SK-N-SH (cell line): ENCODE results near the gene VEGFA. TPM values are rescaled to one million over a fixed set of nuclear protein-coding genes. Genes with fewer than 3 reads are reported as not detected.

Experiments
- CTCF ChIA-PET: fragments of 300-600, 350-600 bp; formaldehyde crosslinking; extraction: SDS; loops from one replicate; lab custom pipeline; 2021; lab: Yijun Ruan, JAX
- POLR2A ChIA-PET: fragments of 350-600 bp; sonication (Branson Sonifier 250); formaldehyde crosslinking; extraction: SDS; loops from one replicate; lab custom pipeline; 2020; ENCODE audit warnings: antibody characterized with exemption, inconsistent platforms; lab: Yijun Ruan, JAX
- DNase-seq: peaks from one replicate; pipeline ENCODE4 v3.0.0; 2012
- H2AFZ ChIP-seq: fragments of 200-600 bp; sonication (generic); 2 replicates; pipeline ENCODE4 v1.8.1; 2016; ENCODE audit warnings: antibody characterized with exemption, mild to moderate bottlenecking, low read depth
- H3F3A ChIP-seq: fragments of 200-600 bp; sonication (generic); replicated peaks from 2 replicates; pipeline ENCODE3; 2016; ENCODE audit warnings: antibody characterized with exemption, mild to moderate bottlenecking; ENCODE audit not compliant: insufficient read depth
- H3K27ac ChIP-seq, 2 experiments: fragments of 200-500 bp in 1 of 2; fragments of 200-600 bp in 1 of 2; sonication (Bioruptor generic) in 1 of 2; sonication (generic), shearing (Covaris generic) in 1 of 2; 2 replicates each; pipeline versions ENCODE4 v1.5.1 to v1.6.1; 2014 to 2016; ENCODE audit warnings: low read depth in 2 of 2, inconsistent platforms in 1 of 2, low read length in 1 of 2, mild to moderate bottlenecking in 1 of 2, mixed read lengths in 1 of 2
- H3K27me3 ChIP-seq: fragments of 200-600 bp; sonication (generic), shearing (Covaris generic); 2 replicates; pipeline ENCODE4 v1.6.1; 2016; ENCODE audit warnings: mixed run types; ENCODE audit not compliant: insufficient read depth
- H3K36me3 ChIP-seq, 2 experiments: fragments of 200-500 bp in 1 of 2; fragments of 200-600 bp in 1 of 2; sonication (Bioruptor generic) in 1 of 2; sonication (generic) in 1 of 2; replicated peaks in 1 of 2; 2 replicates each; pipeline versions ENCODE3 to v1.5.1; 2014 to 2016; ENCODE audit warnings: low read length in 1 of 2, mild to moderate bottlenecking in 1 of 2; ENCODE audit not compliant: insufficient read depth in 2 of 2, control insufficient read depth in 1 of 2
- H3K4me1 ChIP-seq, 2 experiments: fragments of 200-500 bp in 1 of 2; fragments of 200-600 bp in 1 of 2; sonication (Bioruptor generic) in 1 of 2; sonication (generic), shearing (Covaris generic) in 1 of 2; 2 replicates each; pipeline versions ENCODE4 v1.5.1 to v1.6.1; 2014 to 2016; ENCODE audit warnings: low read depth in 1 of 2, low read length in 1 of 2, mixed run types in 1 of 2; ENCODE audit not compliant: insufficient read depth in 2 of 2, control insufficient read depth in 1 of 2
- H3K4me2 ChIP-seq: fragments of 200-600 bp; sonication (generic), shearing (Covaris generic); 2 replicates; pipeline ENCODE4 v1.6.1; 2017; ENCODE audit warnings: mixed run types
- H3K4me3 ChIP-seq, 2 experiments: fragments of 200-500 bp in 1 of 2; fragments of 200-600 bp in 1 of 2; sonication (Bioruptor generic) in 1 of 2; sonication (generic), shearing (Covaris generic) in 1 of 2; 2 replicates each; pipeline versions ENCODE4 v1.5.1 to v1.8.1; 2014 to 2016; ENCODE audit warnings: low read depth in 2 of 2, inconsistent platforms in 1 of 2, low read length in 1 of 2, mild to moderate bottlenecking in 1 of 2, mixed read lengths in 1 of 2, moderate library complexity in 1 of 2
- H3K79me2 ChIP-seq: fragments of 200-600 bp; sonication (generic); 2 replicates; pipeline ENCODE4 v1.8.1; 2017; ENCODE audit warnings: mild to moderate bottlenecking; ENCODE audit not compliant: insufficient read depth
- H3K9ac ChIP-seq: fragments of 200-600 bp; sonication (generic); 2 replicates; pipeline ENCODE4 v1.6.1; 2017; ENCODE audit warnings: mixed run types
- H3K9me2 ChIP-seq: fragments of 200-600 bp; sonication (generic); 2 replicates; pipeline ENCODE4 v1.6.1; 2017; ENCODE audit warnings: mixed run types
- H3K9me3 ChIP-seq: fragments of 200-600 bp; sonication (generic); 2 replicates; pipeline ENCODE4 v1.6.1; 2017; ENCODE audit warnings: mixed run types, mild to moderate bottlenecking, moderate library complexity
- H4K20me1 ChIP-seq: fragments of 200-600 bp; sonication (generic); 2 replicates; pipeline ENCODE4 v1.6.1; 2017; ENCODE audit warnings: mild to moderate bottlenecking, mixed run types; ENCODE audit not compliant: insufficient read depth
- CHD2 ChIP-seq: fragments of 150-350 bp; IDR thresholded peaks from 2 replicates; pipeline ENCODE4 v1.6.1; 2018; ENCODE audit warnings: low read length; ENCODE audit not compliant: partially characterized antibody
- ELF1 ChIP-seq: IDR thresholded peaks from 2 replicates; pipeline ENCODE4 v1.4.0; 2012
- FOXJ3 ChIP-seq: sonication (generic); formaldehyde crosslinking; IDR thresholded peaks from 2 replicates; pipeline ENCODE4 v1.5.1; 2020; ENCODE audit warnings: mild to moderate bottlenecking, missing genetic modification reagents
- GATA2 ChIP-seq: sonication (generic); formaldehyde crosslinking; IDR thresholded peaks from 2 replicates; pipeline ENCODE4 v1.5.0; 2020; ENCODE audit warnings: mild to moderate bottlenecking, missing genetic modification reagents
- IRF3 ChIP-seq: fragments of 150-350 bp; IDR thresholded peaks from 2 replicates; pipeline ENCODE4 v1.6.1; 2016; ENCODE audit warnings: mild to moderate bottlenecking, low read depth, low read length
- TAF1 ChIP-seq: IDR thresholded peaks from 2 replicates; pipeline ENCODE4 v1.6.1; 2012; ENCODE audit warnings: low read depth, mild to moderate bottlenecking, low read length, moderate library complexity, borderline replicate concordance
- TCF12 ChIP-seq: IDR thresholded peaks from 2 replicates; pipeline ENCODE4 v1.4.0; 2012
- YY1 ChIP-seq: IDR thresholded peaks from 2 replicates; pipeline ENCODE4 v1.4.0; 2012; ENCODE audit warnings: low read depth, mild to moderate bottlenecking
- ZBTB33 ChIP-seq: IDR thresholded peaks from 2 replicates; pipeline ENCODE4 v1.4.0; 2012; ENCODE audit warnings: low read depth, borderline replicate concordance
- WGBS: methylation state at CpG from one replicate; pipeline ENCODE4 v1.1.6; 2017; ENCODE audit warnings: low lambda C conversion rate; 5-methylcytosine and 5-hydroxymethylcytosine counted together
- polyA plus RNA-seq, 3 experiments: library from polyadenylated mRNA; depleted of rRNA; stranded (reverse); fragments of >200 nt; gene quantifications; 2 replicates each; pipeline ENCODE4 v1.2.3, GENCODE V29; 2012

VEGFA gene
- polyA plus RNA-seq, 1 of the 3 experiments (the other 2 are of a cell fraction), result 81.0 TPM

GRCh38 chr6:43740321-43740960, 29.6 kb upstream of the VEGFA start:
- Histone ChIP-seq H3F3A (no peaks in the 10 kb centered on the region), H3K9ac (no peak overlapping the region), H2AFZ (no peak overlapping the region), H3K27me3 (no peaks in the 10 kb centered on the region), H3K4me2 (no peak overlapping the region), H3K4me3 (no peak overlapping the region), H3K36me3 (no peaks in the 10 kb centered on the region), H3K27ac (no peak overlapping the region), H4K20me1 (no peaks in the 10 kb centered on the region), H3K9me3 (no peaks in the 10 kb centered on the region), H3K4me1 (peaks cover 0 to 22% of the 10 kb centered on the region in 2 experiments; a peak in 1 of 4 replicates), H3K79me2 (no peaks in the 10 kb centered on the region), H3K9me2 (no peaks in the 10 kb centered on the region)
- peak; percentile 12 for DNase-seq
- CTCF ChIA-PET, result interaction anchor here (0.7 to 3.8 kb wide), 9 partner anchors 8 to 338 kb away, joined by 3 to 22 read pairs (median 4); partner anchors contain the start of gene VEGFA
- WGBS, result 69% methylated on average over 3 of the region's 6 CpGs
- POLR2A ChIA-PET, result interaction anchor here (0.8 to 1.0 kb wide), 2 partner anchors 18 to 30 kb away, joined by 3 to 4 read pairs; partner anchors contain the start of gene VEGFA
- TF ChIP-seq YY1, result no peak
- no peak for TF ChIP-seq FOXJ3 (CRISPR knock-in tag)
- no peak for TF ChIP-seq ZBTB33
- TF ChIP-seq TAF1, result no peak
- TF ChIP-seq IRF3, result no peak
- no peak for TF ChIP-seq TCF12

- peak; percentile 66 for DNase-seq
- Histone ChIP-seq H2AFZ (no peak overlapping the region), H3K9ac (no peak overlapping the region)
- TF ChIP-seq GATA2 (peak; percentile 36), ELF1 (no peak), CHD2 (no peak)
- TF ChIP-seq, all 33 proteins: peak for 1
- Histone ChIP-seq H3K9me3 (no peaks in the 10 kb centered on the region), H3K79me2 (no peaks in the 10 kb centered on the region), H3K9me2 (no peaks in the 10 kb centered on the region), H3K36me3 (no peaks in the 10 kb centered on the region), H3K4me2 (no peak overlapping the region), H4K20me1 (no peaks in the 10 kb centered on the region), H3K4me3 (no peak overlapping the region), H3F3A (no peaks in the 10 kb centered on the region), H3K27me3 (no peaks in the 10 kb centered on the region), H3K4me1 (peaks cover 0 to 22% of the 10 kb centered on the region in 2 experiments; a peak in 1 of 4 replicates), H3K27ac (no peak overlapping the region; a peak in 1 of 4 replicates)
- POLR2A ChIA-PET, result no interaction called here
- 38% methylated on average over 4 of the region's 6 CpGs for whole genome bisulfite sequencing
- CTCF ChIA-PET, result interaction anchor here (0.7 to 3.8 kb wide), 10 partner anchors 7 to 338 kb away, joined by 3 to 22 read pairs (median 4); partner anchors contain the start of gene VEGFA
Measured at GRCh38 chr6:43740961-43741764, 28.8 kb upstream of the VEGFA start.
